Lung (tissue), 12 donors: ENCODE data around the gene RASGRF1. TPM values are rescaled to one million over a fixed set of nuclear protein-coding genes. Genes with fewer than 3 reads are reported as not detected.

Experiments
- ATAC-seq: fragments of 200-7000 bp; cut with Tn5 transposase; one replicate; pipeline ENCODE4 v1.9.1; 2020; ENCODE audit warnings: moderate number of reproducible peaks; ENCODE audit not compliant: insufficient read depth, low FRiP score
- DNase-seq, 3 donors: peaks; one replicate each; pipeline ENCODE4 v3.0.0-alpha.2; 2013 to 2017
- H3K27ac ChIP-seq, 2 donors: one replicate each; pipeline ENCODE4 v1.5.1; 2013; ENCODE audit warnings: mild to moderate bottlenecking in 2 of 2, moderate library complexity in 2 of 2, control low read depth in 1 of 2, inconsistent platforms in 1 of 2, low read depth in 1 of 2, low read length in 1 of 2
- H3K27me3 ChIP-seq, 3 donors: one replicate each; pipeline ENCODE4 v1.5.1; 2013; ENCODE audit warnings: low read length in 2 of 3; ENCODE audit not compliant: control insufficient read depth in 3 of 3, insufficient read depth in 3 of 3
- H3K36me3 ChIP-seq, 4 donors: one replicate each; pipeline ENCODE4 v1.5.1; 2013; ENCODE audit warnings: low read length in 4 of 4, mild to moderate bottlenecking in 1 of 4, moderate library complexity in 1 of 4; ENCODE audit not compliant: control insufficient read depth in 4 of 4, insufficient read depth in 4 of 4
- H3K4me1 ChIP-seq, 5 donors: one replicate each; pipeline ENCODE4 v1.5.1; 2013; ENCODE audit warnings: low read length in 5 of 5, mild to moderate bottlenecking in 2 of 5, moderate library complexity in 1 of 5; ENCODE audit not compliant: control insufficient read depth in 5 of 5, insufficient read depth in 5 of 5
- H3K4me3 ChIP-seq: one replicate; pipeline ENCODE4 v1.5.1; 2013; ENCODE audit warnings: mild to moderate bottlenecking, control low read depth, moderate library complexity
- H3K9ac ChIP-seq, 2 donors: one replicate each; pipeline ENCODE4 v1.5.1; 2013; ENCODE audit warnings: low read length in 2 of 2, control low read depth in 1 of 2; ENCODE audit not compliant: insufficient read depth in 1 of 2
- H3K9me3 ChIP-seq, 4 donors: one replicate each; pipeline ENCODE4 v1.5.1; 2013; ENCODE audit warnings: low read length in 3 of 4, mild to moderate bottlenecking in 1 of 4, moderate library complexity in 1 of 4; ENCODE audit not compliant: control insufficient read depth in 4 of 4, insufficient read depth in 3 of 4
- CTCF ChIP-seq: IDR thresholded peaks from 2 replicates; pipeline ENCODE4 v1.5.1; 2012; ENCODE audit warnings: mild to moderate bottlenecking; ENCODE audit errors: control extremely low read depth, extremely low read depth
- WGBS, 2 donors: extraction: QIAGEN DNeasy Blood & Tissue Kit; methylation state at CpG; one replicate each; pipeline ENCODE4 v1.1.7; 2013; 5-methylcytosine and 5-hydroxymethylcytosine counted together
- polyA plus RNA-seq, 2 donors: library from polyadenylated mRNA; stranded (reverse); fragments of 200-250 nt; gene quantifications; one replicate each; pipeline ENCODE4 v1.2.1, GENCODE V29; 2013
- total RNA-seq, 2 donors: library from RNA; depleted of rRNA in 1 of 2; stranded (reverse); fragments of >200 nt in 1 of 2; gene quantifications; one replicate each; pipeline ENCODE4 v1.2.1, GENCODE V29; 2014 to 2021
- donor health status: control.
- donor health status: control.
- donor health status: Bipolar disorder and iron deficiency.
- donor health status: healthy.
- donor health status: DM: yes; HTN: yes; CAD: no.

Gene RASGRF1
- total and polyA plus RNA-seq, 4 donors, result 10.9 to 71.2 (median 24.6) TPM

- no peaks in the 10 kb centered on the region for H3K9me3 ChIP-seq
- ATAC-seq (no peak), DNase-seq (peak; percentile 56 to 84 (median 74))
- H3K4me3 ChIP-seq, result no peak overlapping the region
- H3K4me1 ChIP-seq, result peaks cover 0 to 25% (median 0%) of the 10 kb centered on the region in 5 donors
- no peak overlapping the region for H3K9ac ChIP-seq
- H3K36me3 ChIP-seq, result peaks cover 0 to 38% (median 0%) of the 10 kb centered on the region in 4 donors
- no peaks in the 10 kb centered on the region for H3K27me3 ChIP-seq
- WGBS, 2 donors, result 74 to 81% methylated on average over 20 of the region's 20 CpGs
- TF ChIP-seq CTCF, result no peak
- peak overlapping the region in 1 of 2 donors; percentile 13 for H3K27ac ChIP-seq
These were observed 156.5 kb downstream of the RASGRF1 start for GRCh38 chr15:78933823-78934654.

GRCh38 chr15:78933187-78933822, 157.3 kb downstream of the RASGRF1 start:
- Histone ChIP-seq H3K4me1 (peaks cover 0 to 25% (median 0%) of the 10 kb centered on the region in 5 donors), H3K4me3 (no peak overlapping the region), H3K9ac (no peak overlapping the region), H3K36me3 (peaks cover 0 to 44% (median 0%) of the 10 kb centered on the region in 4 donors), H3K9me3 (no peaks in the 10 kb centered on the region), H3K27me3 (no peaks in the 10 kb centered on the region), H3K27ac (no peak overlapping the region)
- TF ChIP-seq CTCF, result no peak
- no peak for ATAC-seq
- 85 to 86% methylated on average over 12 of the region's 12 CpGs for WGBS, 2 donors
- no peak for DNase-seq

- H3K36me3 ChIP-seq, result peaks cover 0 to 52% (median 2%) of the 10 kb centered on the region in 4 donors
- DNase-seq (no peak), ATAC-seq (no peak)
- no peak for TF ChIP-seq CTCF
- peaks cover 0 to 2% (median 0%) of the 10 kb centered on the region in 4 donors for H3K9me3 ChIP-seq
- H3K9ac ChIP-seq, result no peak overlapping the region
- 88 to 95% methylated on average over 13 of the region's 13 CpGs for WGBS, 2 donors
- no peak overlapping the region for H3K4me3 ChIP-seq
- H3K27me3 ChIP-seq, result no peaks in the 10 kb centered on the region
- peaks cover 0 to 25% (median 0%) of the 10 kb centered on the region in 5 donors for H3K4me1 ChIP-seq
- no peak overlapping the region for H3K27ac ChIP-seq
These were observed 158.2 kb downstream of the RASGRF1 start for GRCh38 chr15:78932258-78932808.
